WTC11 (cell line): ENCODE data around the gene UBE2S.

Source experiments
- ATF3 ChIP-seq: sonication (generic); formaldehyde crosslinking; conservative IDR thresholded peaks from 2 replicates; pipeline ENCODE4 v1.8.1; 2022; ENCODE audit warnings: mild to moderate bottlenecking, missing genetic modification reagents
- CTCF ChIP-seq: fragments of 200-600 bp; IDR thresholded peaks from 2 replicates; pipeline ENCODE4 v1.8.0; 2022; ENCODE audit warnings: antibody characterized with exemption
- FOXK1 ChIP-seq: sonication (generic); formaldehyde crosslinking; IDR thresholded peaks from 2 replicates; pipeline ENCODE4 v1.8.0; 2022; ENCODE audit warnings: mild to moderate bottlenecking, moderate library complexity, missing genetic modification reagents
- HMGXB4 ChIP-seq: sonication (generic); formaldehyde crosslinking; IDR thresholded peaks from 2 replicates; pipeline ENCODE4 v1.8.1; 2023; ENCODE audit warnings: mild to moderate bottlenecking, moderate library complexity, missing genetic modification reagents
- MXD4 ChIP-seq: fragments of 250-450 bp; sonication (Bioruptor Pico); IDR thresholded peaks from 2 replicates; pipeline ENCODE4 v1.8.0; 2021; ENCODE audit warnings: mild to moderate bottlenecking, moderate library complexity, borderline replicate concordance
- RELA ChIP-seq: sonication (generic); formaldehyde crosslinking; IDR thresholded peaks from 2 replicates; pipeline ENCODE4 v1.8.1; 2022; ENCODE audit warnings: missing genetic modification reagents, mild to moderate bottlenecking, borderline replicate concordance
- SP1 ChIP-seq: sonication (generic); formaldehyde crosslinking; conservative IDR thresholded peaks from 2 replicates; pipeline ENCODE4 v1.8.1; 2022; ENCODE audit warnings: missing genetic modification reagents
- TCF7 ChIP-seq: sonication (generic); formaldehyde crosslinking; IDR thresholded peaks from 2 replicates; pipeline ENCODE4 v1.8.0; 2022; ENCODE audit warnings: mild to moderate bottlenecking, low read depth, missing genetic modification reagents, moderate library complexity
- ZNF232 ChIP-seq: sonication (generic); formaldehyde crosslinking; IDR thresholded peaks from 2 replicates; pipeline ENCODE4 v1.8.0; 2022; ENCODE audit warnings: mild to moderate bottlenecking, missing genetic modification reagents
- ZSCAN18 ChIP-seq: fragments of 250-450 bp; sonication (Bioruptor Pico); IDR thresholded peaks from 2 replicates; pipeline ENCODE4 v2.1.2; 2022; ENCODE audit warnings: mild to moderate bottlenecking, moderate library complexity
- TF ChIP-seq, protein P1 (sequence below): sonication (generic); formaldehyde crosslinking; IDR thresholded peaks from 2 replicates; pipeline ENCODE4 v1.8.0; 2022; ENCODE audit warnings: mild to moderate bottlenecking, missing genetic modification reagents
- TF ChIP-seq, protein P2 (sequence below): sonication (generic); formaldehyde crosslinking; IDR thresholded peaks from 2 replicates; pipeline ENCODE4 v1.8.1; 2023; ENCODE audit warnings: mild to moderate bottlenecking, missing genetic modification reagents, borderline replicate concordance

GRCh38 chr19:55390461-55390880 lies 17.1 kb downstream of the UBE2S start:
- TF ChIP-seq CTCF, result no peak
- TF ChIP-seq, protein P1, sequence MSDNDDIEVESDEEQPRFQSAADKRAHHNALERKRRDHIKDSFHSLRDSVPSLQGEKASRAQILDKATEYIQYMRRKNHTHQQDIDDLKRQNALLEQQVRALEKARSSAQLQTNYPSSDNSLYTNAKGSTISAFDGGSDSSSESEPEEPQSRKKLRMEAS, result no peak
- TF ChIP-seq HMGXB4 (CRISPR knock-in tag), result no peak
- no peak for TF ChIP-seq RELA
- TF ChIP-seq MXD4, result no peak
- no peak for TF ChIP-seq ATF3
- no peak for TF ChIP-seq FOXK1 (CRISPR knock-in tag)
- TF ChIP-seq ZNF232 (CRISPR knock-in tag), result no peak
- TF ChIP-seq TCF7 (CRISPR knock-in tag), result no peak
- no peak for TF ChIP-seq ZSCAN18 (CRISPR knock-in tag)
- TF ChIP-seq SP1 (CRISPR knock-in tag), result no peak
- TF ChIP-seq, protein P2, sequence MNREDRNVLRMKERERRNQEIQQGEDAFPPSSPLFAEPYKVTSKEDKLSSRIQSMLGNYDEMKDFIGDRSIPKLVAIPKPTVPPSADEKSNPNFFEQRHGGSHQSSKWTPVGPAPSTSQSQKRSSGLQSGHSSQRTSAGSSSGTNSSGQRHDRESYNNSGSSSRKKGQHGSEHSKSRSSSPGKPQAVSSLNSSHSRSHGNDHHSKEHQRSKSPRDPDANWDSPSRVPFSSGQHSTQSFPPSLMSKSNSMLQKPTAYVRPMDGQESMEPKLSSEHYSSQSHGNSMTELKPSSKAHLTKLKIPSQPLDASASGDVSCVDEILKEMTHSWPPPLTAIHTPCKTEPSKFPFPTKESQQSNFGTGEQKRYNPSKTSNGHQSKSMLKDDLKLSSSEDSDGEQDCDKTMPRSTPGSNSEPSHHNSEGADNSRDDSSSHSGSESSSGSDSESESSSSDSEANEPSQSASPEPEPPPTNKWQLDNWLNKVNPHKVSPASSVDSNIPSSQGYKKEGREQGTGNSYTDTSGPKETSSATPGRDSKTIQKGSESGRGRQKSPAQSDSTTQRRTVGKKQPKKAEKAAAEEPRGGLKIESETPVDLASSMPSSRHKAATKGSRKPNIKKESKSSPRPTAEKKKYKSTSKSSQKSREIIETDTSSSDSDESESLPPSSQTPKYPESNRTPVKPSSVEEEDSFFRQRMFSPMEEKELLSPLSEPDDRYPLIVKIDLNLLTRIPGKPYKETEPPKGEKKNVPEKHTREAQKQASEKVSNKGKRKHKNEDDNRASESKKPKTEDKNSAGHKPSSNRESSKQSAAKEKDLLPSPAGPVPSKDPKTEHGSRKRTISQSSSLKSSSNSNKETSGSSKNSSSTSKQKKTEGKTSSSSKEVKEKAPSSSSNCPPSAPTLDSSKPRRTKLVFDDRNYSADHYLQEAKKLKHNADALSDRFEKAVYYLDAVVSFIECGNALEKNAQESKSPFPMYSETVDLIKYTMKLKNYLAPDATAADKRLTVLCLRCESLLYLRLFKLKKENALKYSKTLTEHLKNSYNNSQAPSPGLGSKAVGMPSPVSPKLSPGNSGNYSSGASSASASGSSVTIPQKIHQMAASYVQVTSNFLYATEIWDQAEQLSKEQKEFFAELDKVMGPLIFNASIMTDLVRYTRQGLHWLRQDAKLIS (CRISPR knock-in tag), result no peak
